Right lobe of liver (tissue), 6 donors: ENCODE measurements around the gene H2BW1. TPM values are rescaled to one million over a fixed set of nuclear protein-coding genes. Genes with fewer than 3 reads are reported as not detected.
A peak's percentile ranks its signal among the peaks of the same experiment; 100 is the strongest.
"Not testable (repeated sequence)": the region's sequence is repeated elsewhere in the genome, so short reads cannot be mapped to it uniquely, and the experiment has no call there.

Source experiments
- ATAC-seq, 4 donors: fragments of 200-7000 bp; cut with Tn5 transposase; one replicate each; pipeline ENCODE4 v1.9.1; 2020; ENCODE audit warnings: mild to moderate bottlenecking in 4 of 4, moderate library complexity in 4 of 4
- DNase-seq, 3 donors: peaks; one replicate each; pipeline ENCODE4 v3.0.0-alpha.2; 2020
- H3K27ac ChIP-seq, 3 donors: fragments of 200-600 bp; one replicate each; pipeline ENCODE4 v1.8.0; 2022
- H3K27me3 ChIP-seq, 2 donors: fragments of 200-600 bp; one replicate each; pipeline ENCODE4 v1.8.0; 2022
- H3K36me3 ChIP-seq, 4 donors: fragments of 200-600 bp; sonication (generic) in 1 of 4; one replicate each; pipeline versions ENCODE4 v1.5.1 to v1.8.0; 2017 to 2022; ENCODE audit warnings: control low read depth in 1 of 4
- H3K4me1 ChIP-seq, 4 donors: fragments of 200-600 bp; sonication (generic) in 1 of 4; one replicate each; pipeline versions ENCODE4 v1.5.1 to v1.8.0; 2017 to 2022; ENCODE audit warnings: control low read depth in 1 of 4
- H3K4me3 ChIP-seq, 3 donors: fragments of 200-600 bp; one replicate each; pipeline ENCODE4 v1.8.0; 2022
- H3K9me3 ChIP-seq, 4 donors: fragments of 200-600 bp; sonication (generic) in 1 of 4; one replicate each; pipeline versions ENCODE4 v1.5.1 to v1.8.0; 2017 to 2022; ENCODE audit warnings: control low read depth in 1 of 4
- POLR2A ChIP-seq: fragments of 450-650 bp; IDR thresholded peaks from one replicate; pipeline ENCODE4 v1.6.1; 2017; ENCODE audit warnings: antibody characterized with exemption, mild to moderate bottlenecking
- WGBS: methylation state at CpG from one replicate; pipeline ENCODE4 v1.1.6; 2018; ENCODE audit warnings: low coverage, low lambda C conversion rate; ENCODE audit not compliant: insufficient coverage; ENCODE audit errors: missing lambda C conversion rate; 5-methylcytosine and 5-hydroxymethylcytosine counted together
- intact Hi-C, 2 donors: fragments of 100-400 bp; cut with DNase I; formaldehyde crosslinking; loops; one replicate each; pipeline versions ENCODE4 v1.11.2 to v1.14.1; 2022
- long read RNA-seq: library from polyadenylated mRNA; unstranded; transcript quantifications from one replicate; pipeline ENCODE4 v2.0.0, GENCODE V29; 2019
- total RNA-seq, 6 experiments: library from RNA; depleted of rRNA in 2 of 6; stranded (reverse); fragments of >200 nt in 2 of 6; fragmentation: NEBNext Ultra II Directional in 3 of 6; extraction: Animal tissue kit (Norgen Biotek cat#: 25700) in 3 of 6; gene quantifications; one replicate each; pipeline versions ENCODE4 v1.1.0 to v1.2.4, GENCODE V29; 2016 to 2023
- TF ChIP-seq, protein P1 (sequence below), 4 donors: fragments of 200-600 bp in 3 of 4; fragments of 450-650 bp in 1 of 4; IDR thresholded peaks; one replicate each; pipeline versions ENCODE4 v1.5.1 to v1.8.0; 2016 to 2022; ENCODE audit warnings: antibody characterized with exemption in 4 of 4, mild to moderate bottlenecking in 2 of 4
- donor health status: DM: no; HTN: yes; CAD: no.
- donor health status: DM: no; HTN: no; CAD: no.
- donor health status: DM: no; HTN: no; CAD: no.
- donor health status: DM: no; HTN: yes; CAD: no.
- donor health status: DM: no; HTN: yes; CAD: no.

H2BW1 gene, protein sequence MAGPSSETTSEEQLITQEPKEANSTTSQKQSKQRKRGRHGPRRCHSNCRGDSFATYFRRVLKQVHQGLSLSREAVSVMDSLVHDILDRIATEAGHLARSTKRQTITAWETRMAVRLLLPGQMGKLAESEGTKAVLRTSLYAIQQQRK
- not detected for total RNA-seq
- long read RNA-seq: 0 reads

DNA sequence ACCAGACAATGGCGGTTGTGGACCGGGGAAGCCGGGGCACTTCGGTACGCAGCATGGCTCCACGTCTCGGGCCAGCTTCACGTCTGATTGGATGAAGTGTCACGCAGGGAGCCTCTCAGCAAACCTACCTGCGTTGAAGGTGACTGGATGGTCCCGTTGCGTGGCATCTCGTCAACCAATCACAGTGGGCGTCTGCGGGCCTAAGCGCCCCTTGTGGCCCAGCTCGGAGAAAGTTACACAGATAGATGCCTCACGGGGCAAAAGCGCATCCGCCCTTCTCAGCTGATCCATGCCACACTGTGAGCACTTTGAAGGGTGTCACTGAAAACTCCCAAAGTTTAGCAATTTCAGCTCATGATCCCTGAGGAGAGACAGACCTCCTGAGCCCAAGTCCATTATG, at the start of gene H2BW1:
TSS of gene H2BW1 (minus strand) at position 103 of the 400 bp plus-strand sequence. CDS start 132 bp downstream, outside the sequence.
- Histone ChIP-seq H3K27ac (no peak within 1 kb of the TSS), H3K4me3 (no peak within 1 kb of the TSS), H3K36me3 (no peaks in the 10 kb centered on the region), H3K9me3 (no peaks in the 10 kb centered on the region), H3K27me3 (no peaks in the 10 kb centered on the region), H3K4me1 (no peaks in the 10 kb centered on the region)
- ATAC-seq: no peak
- 59% methylated on average over 7 of the region's 20 CpGs for WGBS
- intact Hi-C loops: no loop called here
- TF ChIP-seq, protein P1, sequence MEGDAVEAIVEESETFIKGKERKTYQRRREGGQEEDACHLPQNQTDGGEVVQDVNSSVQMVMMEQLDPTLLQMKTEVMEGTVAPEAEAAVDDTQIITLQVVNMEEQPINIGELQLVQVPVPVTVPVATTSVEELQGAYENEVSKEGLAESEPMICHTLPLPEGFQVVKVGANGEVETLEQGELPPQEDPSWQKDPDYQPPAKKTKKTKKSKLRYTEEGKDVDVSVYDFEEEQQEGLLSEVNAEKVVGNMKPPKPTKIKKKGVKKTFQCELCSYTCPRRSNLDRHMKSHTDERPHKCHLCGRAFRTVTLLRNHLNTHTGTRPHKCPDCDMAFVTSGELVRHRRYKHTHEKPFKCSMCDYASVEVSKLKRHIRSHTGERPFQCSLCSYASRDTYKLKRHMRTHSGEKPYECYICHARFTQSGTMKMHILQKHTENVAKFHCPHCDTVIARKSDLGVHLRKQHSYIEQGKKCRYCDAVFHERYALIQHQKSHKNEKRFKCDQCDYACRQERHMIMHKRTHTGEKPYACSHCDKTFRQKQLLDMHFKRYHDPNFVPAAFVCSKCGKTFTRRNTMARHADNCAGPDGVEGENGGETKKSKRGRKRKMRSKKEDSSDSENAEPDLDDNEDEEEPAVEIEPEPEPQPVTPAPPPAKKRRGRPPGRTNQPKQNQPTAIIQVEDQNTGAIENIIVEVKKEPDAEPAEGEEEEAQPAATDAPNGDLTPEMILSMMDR (IDR thresholded peaks at IDR 0.05): no peak
- no peak for TF ChIP-seq POLR2A
- DNase-seq: no peak

DNA sequence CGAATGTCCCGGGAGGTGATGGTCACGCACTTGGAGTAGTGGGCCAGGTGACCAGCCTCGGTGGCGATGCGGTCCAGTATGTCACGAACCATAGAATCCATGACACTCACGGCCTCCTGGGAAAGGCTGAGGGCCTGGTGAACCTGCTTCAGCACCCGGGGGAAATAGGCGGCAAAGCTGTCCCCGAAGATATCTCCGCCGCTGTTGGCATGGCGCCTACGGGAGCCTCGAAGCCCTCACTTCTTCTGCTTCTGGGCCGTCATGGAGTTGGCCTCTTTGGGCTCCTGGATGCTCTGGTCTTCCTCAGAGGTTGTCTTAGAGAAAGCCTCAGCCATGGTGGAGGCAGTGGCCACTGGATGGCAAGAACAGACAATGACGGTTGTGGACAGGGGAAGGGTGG, 49.1 kb upstream of the H2BW1 start:
- H3K9me3 ChIP-seq, intact Hi-C loops, H3K4me3 ChIP-seq, H3K4me1 ChIP-seq, H3K27me3 ChIP-seq, H3K36me3 ChIP-seq, DNase-seq, H3K27ac ChIP-seq: not testable (repeated sequence)
- WGBS: 80% methylated on average over 1 of the region's 18 CpGs
- peak in 1 of 4 donors; percentile 17 for ATAC-seq

DNA sequence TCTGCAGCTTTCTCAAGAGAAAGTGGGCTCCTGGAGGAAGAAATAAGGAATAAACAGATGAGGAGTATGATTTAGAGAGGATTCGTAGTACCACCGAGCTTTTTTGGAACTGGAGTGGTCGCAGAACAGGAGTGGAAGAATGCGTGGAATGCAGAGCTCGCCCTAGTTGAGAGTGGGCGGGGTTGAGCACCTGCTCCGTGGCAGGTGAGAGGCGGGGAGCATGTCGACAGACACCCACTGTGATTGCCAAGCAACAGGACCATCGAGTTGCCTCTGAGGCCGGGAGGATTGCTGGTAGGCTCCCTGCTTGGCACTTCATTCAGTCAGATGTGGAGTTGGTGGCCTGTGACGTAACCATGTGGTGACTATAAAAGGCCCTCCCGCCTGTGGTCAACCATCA, 41.4 kb upstream of the H2BW1 start:
- H3K27me3 ChIP-seq, DNase-seq, H3K4me1 ChIP-seq, intact Hi-C loops, ATAC-seq, H3K27ac ChIP-seq, H3K9me3 ChIP-seq, H3K4me3 ChIP-seq, H3K36me3 ChIP-seq: not testable (repeated sequence)
- WGBS: no CpG with 5 or more reads among the region's 13 CpGs

DNA sequence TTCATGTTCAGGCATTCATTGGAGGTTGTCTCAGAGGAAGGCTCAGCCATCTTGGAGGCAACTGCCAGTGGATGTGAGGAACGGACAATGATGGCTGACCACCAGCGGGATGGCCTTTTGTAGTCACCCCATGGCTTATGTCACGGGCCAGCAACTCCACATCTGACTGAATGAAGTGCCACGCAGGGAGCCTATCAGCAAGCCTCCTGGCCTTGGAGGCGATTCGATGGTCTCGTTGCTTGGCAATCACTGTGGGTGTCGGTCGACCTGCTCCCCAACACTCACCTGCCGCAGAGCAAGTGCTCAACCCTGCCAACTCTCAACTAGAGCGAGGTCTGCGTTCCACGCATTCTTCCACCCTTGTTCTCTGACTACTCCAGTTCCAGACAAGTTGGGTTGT, 33.7 kb upstream of the H2BW1 start:
- Histone ChIP-seq H3K27ac (no peak overlapping the region), H3K4me1 (no peaks in the 10 kb centered on the region), H3K27me3 (peaks cover 0 to 9% of the 10 kb centered on the region in 2 donors), H3K9me3 (no peaks in the 10 kb centered on the region), H3K36me3 (no peaks in the 10 kb centered on the region), H3K4me3 (no peak overlapping the region)
- ATAC-seq (no peak), DNase-seq (no peak)
- WGBS: 74% methylated on average over 9 of the region's 13 CpGs
- TF ChIP-seq, protein P1 (IDR thresholded peaks at IDR 0.05): no peak
- no peak for TF ChIP-seq POLR2A
- intact Hi-C loops: no loop called here

DNA sequence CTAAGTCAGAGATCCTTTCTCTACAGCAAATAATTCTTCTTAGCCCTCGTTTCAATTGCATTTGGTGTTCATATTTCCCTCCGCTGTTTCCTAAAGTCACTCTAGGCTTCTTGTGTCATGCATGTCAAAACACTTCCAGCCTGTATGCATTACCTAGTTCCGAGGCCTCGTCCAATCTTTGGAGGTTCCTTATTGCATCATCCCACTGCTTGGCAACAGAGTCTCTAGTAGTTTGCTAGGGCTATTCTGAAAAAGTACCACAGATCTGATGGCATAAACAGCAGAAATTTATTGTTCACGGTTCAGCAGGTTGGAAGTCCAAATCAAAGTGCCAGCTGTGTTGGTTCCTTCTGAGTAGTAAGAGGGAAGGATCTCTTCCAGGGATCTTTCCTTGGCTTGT, 32.1 kb upstream of the H2BW1 start:
- intact Hi-C loops: no loop called here
- DNase-seq (no peak), ATAC-seq (no peak)
- no peaks in the 10 kb centered on the region for H3K36me3 ChIP-seq
- peaks cover 0 to 8% of the 10 kb centered on the region in 2 donors for H3K27me3 ChIP-seq
- H3K4me3 ChIP-seq: no peak overlapping the region
- 60% methylated on average over 5 of the region's 5 CpGs for WGBS
- H3K4me1 ChIP-seq: no peaks in the 10 kb centered on the region
- TF ChIP-seq, protein P1 (IDR thresholded peaks at IDR 0.05): no peak
- TF ChIP-seq POLR2A: no peak
- H3K9me3 ChIP-seq: no peaks in the 10 kb centered on the region
- no peak overlapping the region for H3K27ac ChIP-seq

DNA sequence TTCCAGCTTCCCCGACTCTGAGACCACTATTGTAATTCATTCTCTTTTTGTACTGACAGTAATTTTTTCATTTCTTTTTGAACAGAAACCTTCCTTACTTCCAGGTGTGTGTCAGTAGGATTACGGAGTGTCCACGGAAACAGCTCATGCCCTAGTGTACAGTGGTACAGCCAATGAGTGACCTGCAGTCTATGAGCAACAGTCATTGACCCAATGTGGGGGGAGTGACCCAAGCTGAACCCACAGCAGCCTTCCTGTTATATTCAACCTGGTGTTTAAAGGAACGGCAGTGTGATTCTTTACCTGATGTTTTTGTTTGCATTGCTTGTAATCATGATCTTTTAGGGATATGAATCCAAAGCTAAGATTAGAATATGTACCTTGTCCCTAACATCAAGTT, 27.5 kb upstream of the H2BW1 start:
- WGBS: 60% methylated on average over 4 of the region's 4 CpGs
- no peak for ATAC-seq
- Histone ChIP-seq H3K27ac (no peak overlapping the region), H3K36me3 (no peaks in the 10 kb centered on the region), H3K27me3 (peaks cover 0 to 5% of the 10 kb centered on the region in 2 donors), H3K4me1 (no peaks in the 10 kb centered on the region), H3K9me3 (no peaks in the 10 kb centered on the region), H3K4me3 (no peak overlapping the region)
- TF ChIP-seq POLR2A: no peak
- TF ChIP-seq, protein P1 (IDR thresholded peaks at IDR 0.05): no peak
- no peak for DNase-seq
- intact Hi-C loops: no loop called here
